GM21786 (cell line): ENCODE results near the gene ANKRD30A.
"Not testable (repeated sequence)": the region's sequence is repeated elsewhere in the genome, so short reads cannot be mapped to it uniquely, and the experiment has no call there.

Experiments
- ATAC-seq: cut with Tn5 transposase; IDR thresholded peaks from one replicate; pipeline ENCODE4 v1.9.1; 2021; ENCODE audit not compliant: unreplicated experiment

Gene ANKRD30A

GRCh38 chr10:37125191-37125732, at the start of gene ANKRD30A:
TSS of gene ANKRD30A (plus strand) at chr10:37125598. CDS start at chr10:37125788, 190 bp downstream.
- ATAC-seq = no peak

GRCh38 chr10:37076083-37076482, 49.3 kb upstream of the ANKRD30A start:
- ATAC-seq = not testable (repeated sequence)

- ATAC-seq = no peak
Measured at GRCh38 chr10:37095792-37096573, 29.4 kb upstream of the ANKRD30A start.

- ATAC-seq = no peak
Measured at GRCh38 chr10:37101261-37101660, 24.1 kb upstream of the ANKRD30A start.

- ATAC-seq = no peak
Measured at GRCh38 chr10:37109000-37109399, 16.4 kb upstream of the ANKRD30A start.

- ATAC-seq = no peak
Measured at GRCh38 chr10:37124532-37124931, 866 bp upstream of the ANKRD30A start.

- no peak for ATAC-seq
Measured at GRCh38 chr10:37125921-37126320, 523 bp downstream of the ANKRD30A start.

- ATAC-seq = no peak
Measured at GRCh38 chr10:37146443-37146842, 21.0 kb downstream of the ANKRD30A start.

GRCh38 chr10:37162430-37162829, 37.0 kb downstream of the ANKRD30A start:
- not testable (repeated sequence) for ATAC-seq

GRCh38 chr10:37171945-37172344, 46.5 kb downstream of the ANKRD30A start:
- ATAC-seq = not testable (repeated sequence)

- ATAC-seq = not testable (repeated sequence)
Measured at GRCh38 chr10:37178296-37178695, 52.9 kb downstream of the ANKRD30A start.

- ATAC-seq = not testable (repeated sequence)
Measured at GRCh38 chr10:37182719-37183118, 57.3 kb downstream of the ANKRD30A start.

- ATAC-seq = no peak
Measured at GRCh38 chr10:37206132-37206531, 80.7 kb downstream of the ANKRD30A start.

- no peak for ATAC-seq
Measured at GRCh38 chr10:37220866-37221265, 95.5 kb downstream of the ANKRD30A start.

GRCh38 chr10:37222046-37222445, 96.6 kb downstream of the ANKRD30A start:
- no peak for ATAC-seq

- no peak for ATAC-seq
Measured at GRCh38 chr10:37225163-37225562, 99.8 kb downstream of the ANKRD30A start.

GRCh38 chr10:37226524-37226923, 101.1 kb downstream of the ANKRD30A start:
- ATAC-seq = no peak

- ATAC-seq = no peak
Measured at GRCh38 chr10:37234692-37235091, 109.3 kb downstream of the ANKRD30A start.

- no peak for ATAC-seq
Measured at GRCh38 chr10:37236093-37236492, 110.7 kb downstream of the ANKRD30A start.

- no peak for ATAC-seq
Measured at GRCh38 chr10:37240223-37240622, 114.8 kb downstream of the ANKRD30A start.

- no peak for ATAC-seq
Measured at GRCh38 chr10:37246637-37247036, 121.2 kb downstream of the ANKRD30A start.

- not testable (repeated sequence) for ATAC-seq
Measured at GRCh38 chr10:37255837-37256236, 130.4 kb downstream of the ANKRD30A start.

- ATAC-seq = no peak
Measured at GRCh38 chr10:37263304-37263703, 137.9 kb downstream of the ANKRD30A start.
